Endothelial cell (in vitro differentiated cells): ENCODE measurements around the gene ANKRD33B. TPM values are rescaled to one million over a fixed set of nuclear protein-coding genes. Genes with fewer than 3 reads are reported as not detected.

ENCODE experiments used
- DNase-seq: peaks from one replicate; pipeline ENCODE4 v3.0.0; 2021; ENCODE audit warnings: low spot score
- H3K27ac Mint-ChIP-seq: one replicate; pipeline ENCODE4 v1.8.0; 2021; ENCODE audit warnings: mixed read lengths, inconsistent platforms; ENCODE audit not compliant: unreplicated experiment
- H3K27me3 Mint-ChIP-seq: one replicate; pipeline ENCODE4 v1.8.0; 2021; ENCODE audit warnings: mild to moderate bottlenecking, moderate library complexity, mixed read lengths, inconsistent platforms; ENCODE audit not compliant: unreplicated experiment
- H3K36me3 Mint-ChIP-seq: one replicate; pipeline ENCODE4 v1.8.0; 2021; ENCODE audit warnings: mild to moderate bottlenecking, low read depth, mixed read lengths, inconsistent platforms; ENCODE audit not compliant: unreplicated experiment
- H3K4me1 Mint-ChIP-seq: one replicate; pipeline ENCODE4 v1.8.0; 2021; ENCODE audit warnings: mild to moderate bottlenecking, mixed read lengths, inconsistent platforms; ENCODE audit not compliant: unreplicated experiment
- H3K4me3 Mint-ChIP-seq: one replicate; pipeline ENCODE4 v1.8.0; 2021; ENCODE audit warnings: mild to moderate bottlenecking, mixed read lengths, inconsistent platforms; ENCODE audit not compliant: unreplicated experiment
- H3K9me3 Mint-ChIP-seq: one replicate; pipeline ENCODE4 v1.8.0; 2021; ENCODE audit warnings: mixed read lengths, inconsistent platforms; ENCODE audit not compliant: unreplicated experiment
- CTCF ChIP-seq: fragments of 200-600 bp; sonication (generic); IDR thresholded peaks from one replicate; pipeline ENCODE4 v1.5.0; 2021; ENCODE audit warnings: antibody characterized with exemption; ENCODE audit not compliant: unreplicated experiment
- total RNA-seq: library from RNA; stranded (reverse); fragmentation: NEBNext Ultra II Directional; extraction: Animal tissue kit (Norgen Biotek cat#: 25700); gene quantifications from one replicate; pipeline ENCODE4 v1.2.1, GENCODE V29; 2021; ENCODE audit not compliant: unreplicated experiment

Gene ANKRD33B
- total RNA-seq, 1 donor from 2014 or later: 7.0 TPM

- Mint-ChIP-seq H3K27ac (no peak overlapping the region), H3K4me1 (no peaks in the 10 kb centered on the region), H3K36me3 (no peaks in the 10 kb centered on the region), H3K27me3 (peaks cover 2% of the 10 kb centered on the region), H3K4me3 (no peak overlapping the region), H3K9me3 (no peaks in the 10 kb centered on the region)
- DNase-seq: no peak
- no peak for TF ChIP-seq CTCF
Observed at GRCh38 chr5:10647640-10648039, 83.8 kb downstream of the ANKRD33B start.

DNA sequence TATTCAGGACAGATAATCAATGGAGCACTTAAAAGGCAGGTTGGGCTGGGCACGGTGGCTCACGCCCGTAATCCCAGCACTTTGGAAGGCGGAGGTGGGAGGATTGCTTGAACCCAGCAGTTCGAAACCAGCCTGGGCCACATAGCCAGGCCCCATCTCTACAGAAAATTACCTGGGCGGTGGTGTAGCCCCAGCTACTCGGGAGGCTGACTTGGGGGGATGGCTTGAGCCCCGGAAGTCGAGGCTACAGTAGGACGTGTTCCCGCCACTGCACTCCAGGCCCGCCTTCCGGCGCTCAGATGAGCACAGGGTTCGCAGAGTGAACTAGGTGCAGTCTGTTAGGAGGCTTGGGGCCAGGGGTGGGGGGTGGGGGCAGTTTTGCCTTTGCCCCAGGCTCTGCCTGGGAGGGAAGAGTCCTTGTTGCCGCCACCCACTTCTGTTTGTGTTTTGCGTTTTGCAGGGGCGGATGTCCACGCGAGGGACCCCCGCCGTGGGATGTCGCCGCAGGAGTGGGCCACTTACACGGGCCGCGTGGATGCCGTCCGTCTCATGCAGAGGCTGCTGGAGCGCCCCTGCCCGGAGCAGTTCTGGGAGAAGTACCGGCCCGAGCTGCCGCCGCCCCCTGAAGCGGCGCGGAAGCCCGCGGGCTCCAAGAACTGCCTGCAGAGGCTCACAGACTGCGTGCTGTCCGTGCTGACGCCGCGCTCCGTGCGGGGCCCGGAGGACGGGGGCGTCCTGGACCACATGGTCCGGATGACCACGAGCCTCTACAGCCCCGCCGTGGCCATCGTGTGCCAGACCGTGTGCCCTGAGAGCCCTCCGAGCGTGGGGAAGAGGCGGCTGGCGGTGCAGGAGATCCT lies 85.2 kb downstream of the ANKRD33B start:
- DNase-seq: no peak
- Mint-ChIP-seq H3K36me3 (no peaks in the 10 kb centered on the region), H3K27me3 (peaks cover 2% of the 10 kb centered on the region), H3K4me1 (no peaks in the 10 kb centered on the region), H3K9me3 (no peaks in the 10 kb centered on the region), H3K4me3 (no peak overlapping the region), H3K27ac (no peak overlapping the region)
- no peak for TF ChIP-seq CTCF

- H3K4me1 Mint-ChIP-seq: no peaks in the 10 kb centered on the region
- no peaks in the 10 kb centered on the region for H3K9me3 Mint-ChIP-seq
- peak; percentile 41 for DNase-seq
- TF ChIP-seq CTCF: no peak
- no peak overlapping the region for H3K27ac Mint-ChIP-seq
- no peaks in the 10 kb centered on the region for H3K36me3 Mint-ChIP-seq
- H3K27me3 Mint-ChIP-seq: peaks cover 3% of the 10 kb centered on the region
- no peak overlapping the region for H3K4me3 Mint-ChIP-seq
Observed at GRCh38 chr5:10649666-10650380, 86.0 kb downstream of the ANKRD33B start.

DNA sequence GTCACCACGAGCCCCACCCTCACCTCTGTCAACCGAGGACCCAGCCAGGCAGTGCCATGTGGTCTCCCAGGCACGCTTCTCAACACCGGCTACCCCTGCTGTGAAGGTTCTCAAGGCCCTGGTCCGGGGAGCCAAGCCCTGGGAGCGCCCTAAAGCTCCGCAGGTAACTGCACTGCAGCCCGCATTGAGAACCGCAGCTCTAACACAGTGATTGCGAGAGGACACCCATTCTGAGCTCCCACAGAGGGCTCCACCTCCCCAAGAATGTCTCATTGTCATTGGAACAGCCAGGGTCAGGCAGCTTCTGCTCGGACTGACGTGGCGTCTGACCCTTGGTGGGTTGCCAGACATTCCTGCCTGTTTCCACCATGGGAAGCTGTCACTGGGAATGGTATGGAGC lies 88.3 kb downstream of the ANKRD33B start:
- no peak for DNase-seq
- Mint-ChIP-seq H3K36me3 (no peaks in the 10 kb centered on the region), H3K27me3 (peaks cover 6% of the 10 kb centered on the region), H3K4me1 (peaks cover 12% of the 10 kb centered on the region), H3K27ac (no peak overlapping the region), H3K9me3 (no peaks in the 10 kb centered on the region), H3K4me3 (no peak overlapping the region)
- no peak for TF ChIP-seq CTCF

GRCh38 chr5:10652606-10653005 lies 88.7 kb downstream of the ANKRD33B start:
- no peak overlapping the region for H3K4me3 Mint-ChIP-seq
- no peak overlapping the region for H3K27ac Mint-ChIP-seq
- peaks cover 12% of the 10 kb centered on the region for H3K4me1 Mint-ChIP-seq
- TF ChIP-seq CTCF: no peak
- H3K36me3 Mint-ChIP-seq: no peaks in the 10 kb centered on the region
- peaks cover 6% of the 10 kb centered on the region for H3K27me3 Mint-ChIP-seq
- no peaks in the 10 kb centered on the region for H3K9me3 Mint-ChIP-seq
- no peak for DNase-seq
